GM12874 (cell line): ENCODE results near the gene NKX2-1.

Source experiments
- TF ChIP-seq, protein P1 (sequence below): IDR thresholded peaks from 2 replicates; pipeline ENCODE4 v1.5.1; 2011; ENCODE audit warnings: low read depth, mild to moderate bottlenecking, control low read depth, low read length, moderate library complexity; ENCODE audit not compliant: insufficient read depth

The NKX2-1 gene

DNA sequence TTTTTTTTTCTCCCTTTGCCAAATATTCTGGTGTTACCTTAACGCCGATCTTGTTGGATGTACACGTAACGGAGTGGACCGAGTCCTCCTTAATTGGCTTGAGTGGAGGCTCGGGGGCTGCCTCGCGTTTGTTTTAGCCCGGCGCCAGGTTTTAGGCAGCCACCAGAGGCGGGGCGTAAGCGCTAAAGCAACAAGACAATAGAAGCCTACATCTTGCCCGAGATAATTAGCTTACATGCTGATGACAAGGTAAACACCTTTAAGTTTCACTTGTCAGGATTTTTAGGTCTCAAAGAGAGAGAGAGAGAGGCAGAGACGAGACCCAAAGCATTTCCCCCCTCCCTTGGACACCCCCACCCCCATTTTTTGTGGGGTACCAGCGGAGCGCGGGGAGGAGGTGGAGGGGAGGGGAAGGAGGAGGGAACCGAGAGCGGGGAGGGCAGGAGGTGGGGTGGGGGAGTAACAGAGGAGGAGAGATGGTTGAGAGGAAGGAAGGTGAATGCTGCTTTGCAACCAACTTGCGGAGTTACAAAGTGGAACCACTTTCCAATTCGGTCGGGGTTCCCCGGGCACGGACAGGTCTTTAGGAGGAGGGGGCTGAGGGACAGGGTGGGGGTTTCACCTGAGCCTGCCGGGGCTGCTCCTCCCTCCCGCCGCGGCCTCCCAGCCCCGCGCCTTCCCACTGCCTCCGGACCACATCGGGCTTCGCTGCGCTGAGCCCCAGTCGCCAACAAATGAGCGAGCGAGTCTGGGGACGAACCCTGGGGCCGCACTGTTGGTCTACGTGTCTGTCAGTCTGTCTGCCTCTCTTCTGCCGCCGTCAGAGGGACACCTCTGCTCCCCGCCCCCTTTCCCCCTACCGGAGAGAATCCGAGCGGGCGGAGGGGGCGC is at the start of gene NKX2-1:
Gene NKX2-1 (minus strand): TSS at position 802 of the 891 bp plus-strand sequence. CDS start 103 bp downstream, at position 699.
- TF ChIP-seq, protein P1, sequence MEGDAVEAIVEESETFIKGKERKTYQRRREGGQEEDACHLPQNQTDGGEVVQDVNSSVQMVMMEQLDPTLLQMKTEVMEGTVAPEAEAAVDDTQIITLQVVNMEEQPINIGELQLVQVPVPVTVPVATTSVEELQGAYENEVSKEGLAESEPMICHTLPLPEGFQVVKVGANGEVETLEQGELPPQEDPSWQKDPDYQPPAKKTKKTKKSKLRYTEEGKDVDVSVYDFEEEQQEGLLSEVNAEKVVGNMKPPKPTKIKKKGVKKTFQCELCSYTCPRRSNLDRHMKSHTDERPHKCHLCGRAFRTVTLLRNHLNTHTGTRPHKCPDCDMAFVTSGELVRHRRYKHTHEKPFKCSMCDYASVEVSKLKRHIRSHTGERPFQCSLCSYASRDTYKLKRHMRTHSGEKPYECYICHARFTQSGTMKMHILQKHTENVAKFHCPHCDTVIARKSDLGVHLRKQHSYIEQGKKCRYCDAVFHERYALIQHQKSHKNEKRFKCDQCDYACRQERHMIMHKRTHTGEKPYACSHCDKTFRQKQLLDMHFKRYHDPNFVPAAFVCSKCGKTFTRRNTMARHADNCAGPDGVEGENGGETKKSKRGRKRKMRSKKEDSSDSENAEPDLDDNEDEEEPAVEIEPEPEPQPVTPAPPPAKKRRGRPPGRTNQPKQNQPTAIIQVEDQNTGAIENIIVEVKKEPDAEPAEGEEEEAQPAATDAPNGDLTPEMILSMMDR, result no peak

DNA sequence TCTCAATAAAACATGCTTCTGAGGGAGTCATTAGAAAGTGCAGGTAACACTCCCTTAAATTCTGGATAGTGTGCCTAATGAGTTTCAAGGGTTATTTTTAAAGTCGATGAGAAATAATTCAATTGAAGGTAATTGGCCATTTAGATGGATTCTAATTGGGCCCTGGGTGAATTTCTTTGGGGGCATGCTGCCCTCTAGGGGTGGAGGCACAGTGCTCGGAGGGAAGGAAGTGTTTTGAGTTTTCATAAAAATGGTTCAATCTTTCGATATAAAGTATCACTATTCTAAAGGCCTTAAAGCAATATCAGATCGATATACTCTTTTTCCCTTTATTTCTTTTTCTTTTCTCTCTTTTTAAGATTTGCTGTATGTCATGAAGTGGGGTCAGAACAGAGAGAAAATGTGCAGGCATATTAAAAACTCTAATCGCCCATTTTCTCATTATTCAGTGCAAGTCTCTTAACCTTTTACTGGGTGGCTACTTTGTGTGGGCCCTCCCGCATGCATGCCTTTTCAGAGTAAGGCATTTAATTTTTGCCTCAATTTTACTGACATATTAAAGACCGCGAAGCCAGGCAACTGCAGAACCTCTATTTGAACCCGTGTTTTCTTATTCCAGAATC is 36.9 kb upstream of the NKX2-1 start:
- TF ChIP-seq, protein P1, result peak; percentile 71

DNA sequence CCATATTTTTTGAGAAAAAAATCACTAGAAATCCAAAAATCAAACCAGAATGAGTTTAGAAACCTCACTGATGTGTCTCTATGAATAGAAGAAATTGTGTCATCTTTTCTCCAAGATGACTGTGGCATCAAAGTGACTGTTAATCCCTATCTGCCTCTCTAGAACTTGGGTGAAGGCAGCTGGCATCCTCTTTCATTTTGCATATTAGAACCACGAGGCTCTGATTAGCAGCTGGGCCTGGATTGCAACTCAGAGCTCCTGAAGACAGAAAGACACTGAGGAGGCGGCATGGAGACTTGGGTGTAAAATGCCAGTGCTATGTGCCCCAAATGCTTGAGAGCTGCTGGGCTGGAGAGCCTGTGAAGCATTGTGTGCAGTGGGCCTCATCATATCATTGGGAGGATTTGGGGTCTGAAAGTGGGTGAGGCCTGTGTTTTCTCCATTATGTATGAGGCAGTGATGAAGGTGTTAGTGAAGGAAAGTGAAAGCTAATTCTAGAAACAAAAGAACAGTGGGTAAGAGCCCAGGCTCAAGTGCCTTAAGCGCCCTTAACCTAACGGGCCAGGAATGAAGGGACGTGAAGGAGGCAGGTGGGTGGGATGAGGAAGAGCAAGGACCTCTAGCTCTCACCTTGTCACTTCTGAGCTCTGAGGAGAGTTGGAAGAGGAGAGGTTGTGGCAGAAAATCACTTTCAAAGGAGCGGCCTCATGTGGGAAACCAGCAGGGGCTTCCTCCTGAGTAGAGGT is 36.1 kb upstream of the NKX2-1 start:
- TF ChIP-seq, protein P1, result no peak

DNA sequence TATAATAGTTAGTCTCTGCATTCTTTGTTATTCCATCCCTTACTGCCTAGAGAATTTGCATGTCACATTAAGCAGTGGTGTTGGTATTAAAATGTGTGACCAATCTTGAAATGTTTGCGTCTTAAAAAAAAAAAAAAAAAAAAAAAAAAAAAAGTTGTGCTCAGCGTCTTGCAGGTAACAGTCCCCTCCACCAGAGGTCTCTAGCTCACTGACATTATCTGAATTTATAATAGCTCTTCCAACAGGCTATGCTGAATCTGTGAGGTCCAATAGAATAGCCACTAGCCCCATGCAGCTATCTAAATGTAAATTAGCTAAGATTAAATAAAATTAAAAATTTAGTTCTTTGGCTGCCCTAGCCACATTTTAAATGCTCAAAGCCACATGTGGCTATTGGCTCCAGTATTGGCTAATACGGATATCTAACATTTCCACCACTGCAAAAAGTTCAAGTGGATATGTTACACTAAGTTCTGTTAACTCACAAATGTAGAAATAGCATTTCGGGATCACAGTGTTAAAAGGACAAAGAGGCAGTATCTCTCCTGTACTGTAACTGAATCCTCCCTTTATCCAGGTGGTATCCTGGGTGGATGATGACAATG is 33.7 kb upstream of the NKX2-1 start:
- TF ChIP-seq, protein P1, result peak; percentile 49

DNA sequence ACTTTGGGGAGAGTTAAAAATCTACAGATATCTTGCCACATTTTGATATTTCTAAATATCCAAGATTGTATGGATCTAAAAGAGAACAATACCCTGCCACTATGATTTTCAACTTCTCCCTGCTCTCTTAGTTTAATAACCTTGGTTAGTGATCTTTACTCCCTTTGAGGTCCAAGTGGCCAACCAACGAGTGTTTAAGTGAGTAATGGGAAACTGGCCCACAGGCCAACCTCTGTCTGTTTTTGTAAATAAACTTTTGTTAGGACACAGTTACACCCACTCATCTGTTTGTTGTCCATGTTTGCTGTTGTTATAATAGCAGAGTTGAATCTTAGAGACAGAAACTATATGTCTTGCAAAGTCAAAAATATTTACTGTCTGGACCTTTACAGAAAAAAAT is 30.9 kb upstream of the NKX2-1 start:
- TF ChIP-seq, protein P1, result no peak

DNA sequence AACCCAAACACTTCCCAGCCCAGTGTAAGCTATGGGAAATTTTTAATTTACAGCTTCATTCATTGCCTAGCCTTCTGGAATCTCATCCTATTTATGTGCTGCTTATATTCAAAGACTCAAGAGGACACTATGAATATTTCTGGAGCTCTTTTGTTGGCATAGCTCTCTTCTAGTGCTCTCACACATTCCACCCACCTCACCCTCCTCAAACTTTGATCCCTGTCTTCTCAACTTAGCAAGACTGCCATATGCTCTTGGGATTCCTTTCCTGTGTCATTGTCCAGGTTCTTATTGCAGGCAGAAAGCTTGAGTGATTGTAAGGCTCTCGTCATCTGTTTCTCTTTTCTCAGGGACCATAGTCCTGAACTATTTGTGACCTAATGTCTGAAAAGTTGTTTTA is 18.0 kb upstream of the NKX2-1 start:
- TF ChIP-seq, protein P1, result no peak
